HG03439 (cell line): Measurements from ENCODE around the gene ZNF423.

Experiments
- ATAC-seq: cut with Tn5 transposase; IDR thresholded peaks from one replicate; pipeline ENCODE4 v1.9.1; 2021; ENCODE audit warnings: mild to moderate bottlenecking, moderate library complexity; ENCODE audit not compliant: unreplicated experiment

Gene ZNF423

DNA sequence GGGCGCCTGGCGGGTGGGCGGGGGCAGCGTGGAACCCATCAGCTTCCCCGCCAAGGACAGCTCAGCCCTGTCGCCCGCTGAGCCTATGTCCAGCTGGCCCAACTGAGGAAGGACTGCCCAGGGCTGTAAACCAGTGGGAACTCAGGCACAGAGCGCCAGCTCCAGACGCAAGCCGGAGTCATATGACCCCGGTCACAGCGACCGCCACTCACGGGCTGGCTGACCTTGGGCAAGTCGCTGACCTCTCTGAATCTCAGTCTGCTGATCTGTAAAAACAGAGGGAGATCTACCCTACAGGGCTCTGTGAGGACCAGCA, 312.3 kb downstream of the ZNF423 start:
- no peak for ATAC-seq

DNA sequence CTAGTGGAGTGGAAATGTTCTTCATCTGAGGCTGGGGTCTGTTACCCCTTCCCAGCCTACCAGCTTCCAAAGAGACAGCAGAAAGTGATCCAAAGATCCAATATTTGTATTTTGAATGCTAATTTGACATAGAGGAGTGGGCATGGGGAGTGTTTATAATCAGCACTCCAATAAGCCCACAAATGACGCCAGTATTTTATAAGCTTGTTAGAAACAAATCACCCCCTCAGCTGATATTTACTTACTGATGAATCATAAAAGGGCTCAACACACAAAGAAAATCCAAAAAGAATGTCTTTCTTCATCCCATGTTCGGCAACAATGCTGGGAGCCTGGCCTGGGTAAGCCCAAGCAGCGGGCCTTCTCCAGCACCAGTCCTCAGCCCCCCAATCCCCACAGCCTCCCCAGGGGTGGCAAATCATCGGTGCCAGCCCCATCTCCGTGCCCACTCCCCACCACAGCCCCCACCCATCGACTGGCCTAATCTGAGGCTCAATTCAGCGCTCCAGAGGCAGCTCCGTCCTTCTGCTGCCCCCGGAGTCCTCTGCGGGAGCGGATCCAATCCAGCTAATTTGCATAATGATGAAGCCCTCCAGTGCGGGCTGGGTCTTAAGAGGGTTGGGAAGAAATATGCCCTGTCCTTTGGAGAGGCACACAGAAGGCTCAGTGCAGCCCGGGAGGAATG, 312.8 kb downstream of the ZNF423 start:
- no peak for ATAC-seq

DNA sequence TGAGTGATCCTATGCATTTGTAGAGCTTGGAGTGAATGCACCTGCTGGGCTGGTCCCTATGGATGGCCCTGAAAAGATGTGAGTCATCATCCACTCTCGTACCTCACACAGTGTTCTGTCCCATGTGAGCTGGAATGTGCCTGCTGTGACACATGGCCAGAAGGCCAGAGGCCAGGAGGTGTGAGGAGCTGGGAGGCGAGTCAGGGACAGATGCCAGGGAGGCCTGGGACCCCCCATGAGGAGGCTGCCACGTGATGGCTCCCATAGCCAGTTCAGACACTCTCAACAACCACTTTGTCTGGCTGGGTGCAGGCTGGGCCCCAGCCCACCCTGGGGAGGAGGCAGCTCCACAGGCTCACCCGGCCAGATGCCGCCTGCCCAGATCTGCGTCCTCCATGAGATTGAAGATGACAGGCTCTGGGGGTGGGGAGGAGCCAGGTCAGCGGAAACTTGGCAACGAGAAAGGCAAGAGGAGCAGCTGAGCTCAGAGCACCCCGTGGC, 313.5 kb downstream of the ZNF423 start:
- no peak for ATAC-seq

DNA sequence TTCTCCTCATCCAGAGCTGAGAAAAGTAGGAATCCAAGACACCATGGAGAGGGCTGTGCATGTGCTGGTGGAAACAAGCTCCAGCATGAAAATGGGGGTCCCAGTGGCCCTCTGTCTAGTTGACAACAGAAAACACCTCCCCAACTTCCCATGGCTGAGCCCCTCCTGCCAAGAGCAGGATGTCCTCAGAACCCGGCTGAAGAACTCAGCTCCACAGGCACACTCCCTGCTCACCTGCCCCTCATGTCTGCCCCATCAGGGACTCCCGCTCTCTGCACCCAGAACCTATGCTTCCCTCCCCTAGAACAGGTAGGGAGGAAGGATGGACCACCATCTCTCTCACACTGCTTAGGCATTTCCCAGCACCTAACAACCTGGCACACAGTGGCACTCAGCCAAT, 315.1 kb downstream of the ZNF423 start:
- no peak for ATAC-seq

DNA sequence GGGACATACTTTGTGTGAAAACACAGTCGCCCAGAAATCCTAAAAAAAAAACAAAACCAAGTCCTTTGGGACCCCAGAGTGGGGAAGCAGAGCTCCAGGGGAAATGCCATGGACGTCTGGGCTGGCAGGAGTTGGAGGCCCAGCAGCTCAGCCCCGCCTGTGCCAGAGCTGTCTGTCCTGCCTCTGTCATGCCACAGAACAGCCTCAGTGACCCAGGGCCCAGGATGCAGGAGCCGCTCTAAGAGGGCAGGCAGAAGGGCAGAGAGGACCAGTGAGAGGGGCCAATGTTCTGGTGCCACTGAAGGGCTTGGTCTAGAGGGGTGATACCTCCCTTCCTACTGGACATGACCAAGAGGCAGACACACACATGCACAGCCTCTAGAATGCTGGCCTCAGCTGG, 316.2 kb downstream of the ZNF423 start:
- no peak for ATAC-seq

DNA sequence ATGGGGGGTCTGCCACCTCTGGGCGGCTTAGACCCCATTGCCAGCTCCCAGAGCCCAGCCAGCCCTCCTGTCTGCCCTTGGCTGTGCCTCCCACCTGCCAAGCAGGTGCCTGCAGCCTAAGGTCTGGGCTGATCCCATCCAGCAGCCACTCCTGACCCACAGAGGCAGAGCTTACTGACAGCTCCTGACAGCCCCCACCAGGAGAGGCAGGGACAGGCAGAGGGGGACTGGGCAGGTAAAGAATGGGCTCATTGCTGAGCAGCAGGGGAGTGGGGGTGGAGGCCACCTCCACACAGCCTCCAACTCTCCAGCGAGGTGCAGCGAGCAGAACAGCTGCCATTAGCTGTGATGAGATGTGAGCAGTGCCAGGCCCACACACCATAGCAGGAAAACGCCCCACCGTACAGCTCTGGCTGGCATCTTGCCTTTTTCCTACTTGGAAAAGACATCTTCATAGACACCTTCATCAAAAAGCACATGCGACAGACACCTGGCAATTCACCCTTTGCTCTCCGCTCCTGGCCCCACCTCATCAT, 317.9 kb downstream of the ZNF423 start:
- ATAC-seq, result no peak

DNA sequence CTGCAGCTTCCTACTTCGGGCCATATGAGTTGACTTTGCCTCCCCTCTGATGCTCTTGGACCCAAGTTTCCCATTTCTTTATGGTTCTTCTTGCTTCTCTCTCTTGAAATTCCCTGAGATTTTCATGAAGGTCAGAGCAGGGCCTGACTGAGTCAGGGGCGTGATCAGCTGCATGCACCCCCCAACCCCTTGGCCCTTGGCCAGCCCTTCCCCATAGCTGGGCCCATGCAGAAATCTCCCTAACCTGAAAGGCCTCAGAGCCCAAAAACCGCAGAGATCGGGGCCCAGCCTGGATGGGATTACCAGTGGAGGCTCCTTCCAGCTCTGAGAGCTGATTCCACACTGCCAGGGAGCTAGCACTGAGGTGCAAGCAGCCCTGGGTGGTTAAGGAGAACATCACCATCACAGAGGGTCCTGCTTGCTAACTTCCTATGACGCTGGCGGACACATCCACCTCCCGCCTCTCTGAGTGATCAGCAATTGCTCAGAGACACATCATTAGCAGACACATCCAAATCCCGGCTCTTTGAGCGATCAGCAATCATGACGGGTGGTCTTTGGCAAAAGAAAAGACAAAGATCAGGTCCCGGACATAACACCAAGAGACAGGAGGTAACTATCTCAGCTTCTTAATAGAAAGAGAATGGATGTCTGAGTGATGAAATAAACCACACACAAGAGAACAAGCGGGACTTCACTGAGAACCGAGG, 320.9 kb downstream of the ZNF423 start:
- ATAC-seq, result no peak

DNA sequence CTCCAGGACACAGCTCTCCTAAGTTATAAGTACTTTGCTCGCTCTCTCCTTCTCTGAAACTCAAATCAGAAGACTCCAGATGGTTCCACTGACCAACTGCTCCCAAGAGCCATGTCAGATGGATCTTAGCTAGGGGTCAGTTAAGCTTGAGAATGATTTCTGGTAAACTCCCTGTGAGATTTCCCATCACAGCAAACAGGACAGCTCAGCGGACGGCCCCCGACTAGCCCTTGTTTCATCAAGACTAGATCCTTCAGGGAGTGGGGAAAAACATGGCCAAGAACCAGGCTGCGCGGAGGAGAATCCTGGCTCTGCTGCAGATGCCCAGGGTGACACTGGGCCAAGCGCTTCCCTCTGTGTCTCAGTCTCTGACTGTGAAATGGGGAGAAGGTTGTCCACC, 322.5 kb downstream of the ZNF423 start:
- no peak for ATAC-seq

DNA sequence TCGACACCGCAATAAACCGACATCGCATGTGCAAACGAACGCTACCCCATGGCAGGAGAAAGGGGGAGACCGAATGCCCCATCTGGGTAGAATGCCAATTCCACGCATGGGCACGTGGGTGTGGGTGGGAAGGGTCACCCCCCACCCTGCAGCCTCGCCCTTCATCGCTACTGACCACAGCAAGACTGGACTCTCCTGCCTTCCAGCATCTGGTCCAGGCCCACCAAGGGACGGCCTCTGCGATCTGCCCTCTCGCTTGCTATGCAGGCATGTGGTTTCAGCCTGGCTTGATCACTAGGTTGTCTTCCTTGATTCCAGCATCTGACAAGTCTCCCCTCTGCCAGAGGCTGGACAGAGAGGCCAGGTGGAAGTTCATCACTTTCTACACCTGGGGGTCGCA, 323.0 kb downstream of the ZNF423 start:
- ATAC-seq, result no peak

DNA sequence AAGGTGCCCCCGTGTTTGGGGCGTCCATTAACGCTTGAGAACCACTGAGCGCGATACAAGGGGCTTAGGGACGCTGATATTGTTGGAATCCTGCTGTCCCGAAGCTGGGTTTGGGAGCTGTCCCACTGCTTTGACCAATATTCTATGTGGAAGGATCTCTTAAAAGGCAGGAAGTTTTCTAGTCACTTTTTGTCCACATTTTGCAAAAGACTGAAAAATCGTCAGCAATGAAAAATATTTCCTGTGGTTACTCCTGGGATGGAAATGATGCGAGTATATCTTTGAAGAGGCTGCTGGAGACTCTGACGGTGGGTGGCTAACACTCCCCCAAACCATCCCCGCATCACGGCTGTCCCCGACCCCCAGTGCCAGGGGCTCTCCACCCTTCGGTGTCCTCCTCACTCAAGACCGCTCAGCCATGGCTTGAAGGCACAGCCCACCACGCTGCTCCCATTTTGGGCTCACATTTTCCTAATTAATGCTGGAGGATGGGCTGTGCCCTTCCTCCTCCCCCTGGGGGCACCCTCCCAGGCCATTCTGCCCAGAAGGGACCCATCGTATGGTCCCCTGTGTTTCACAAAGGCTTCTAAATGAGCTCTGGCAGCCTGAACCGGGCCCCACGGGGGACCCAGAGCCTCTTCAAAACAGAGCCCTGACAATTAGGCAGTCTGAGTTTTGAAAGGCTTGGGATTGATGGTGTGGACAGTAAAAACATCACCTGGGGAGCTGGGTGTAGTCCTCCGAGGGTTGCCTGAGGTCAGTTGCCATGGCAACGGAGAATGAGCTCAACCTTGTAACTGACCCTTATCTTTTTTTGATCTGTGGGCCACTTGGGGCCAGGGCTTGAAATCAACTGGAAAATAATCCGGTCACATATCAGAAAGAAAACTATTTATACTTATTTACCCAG, 323.7 kb downstream of the ZNF423 start:
- no peak for ATAC-seq

DNA sequence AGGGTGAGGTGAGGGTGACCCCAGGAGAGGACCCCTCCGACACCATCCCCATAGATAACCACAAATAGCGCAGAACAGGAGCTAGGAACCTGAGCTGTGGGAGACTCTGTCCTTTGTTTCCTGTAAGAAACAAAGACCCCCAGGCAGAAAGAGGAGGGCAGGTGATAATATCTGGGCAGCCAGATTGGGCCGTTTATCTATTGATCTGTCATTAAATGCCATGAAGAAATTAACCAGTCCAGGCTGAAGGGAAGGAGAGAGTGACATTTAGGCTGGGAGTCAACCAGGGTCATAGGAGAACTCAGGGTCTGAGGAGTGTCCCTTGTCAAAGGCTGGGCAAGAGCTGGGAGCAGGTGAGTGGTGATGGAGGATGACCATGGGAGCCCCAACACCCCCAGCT, 324.5 kb downstream of the ZNF423 start:
- ATAC-seq, result no peak

DNA sequence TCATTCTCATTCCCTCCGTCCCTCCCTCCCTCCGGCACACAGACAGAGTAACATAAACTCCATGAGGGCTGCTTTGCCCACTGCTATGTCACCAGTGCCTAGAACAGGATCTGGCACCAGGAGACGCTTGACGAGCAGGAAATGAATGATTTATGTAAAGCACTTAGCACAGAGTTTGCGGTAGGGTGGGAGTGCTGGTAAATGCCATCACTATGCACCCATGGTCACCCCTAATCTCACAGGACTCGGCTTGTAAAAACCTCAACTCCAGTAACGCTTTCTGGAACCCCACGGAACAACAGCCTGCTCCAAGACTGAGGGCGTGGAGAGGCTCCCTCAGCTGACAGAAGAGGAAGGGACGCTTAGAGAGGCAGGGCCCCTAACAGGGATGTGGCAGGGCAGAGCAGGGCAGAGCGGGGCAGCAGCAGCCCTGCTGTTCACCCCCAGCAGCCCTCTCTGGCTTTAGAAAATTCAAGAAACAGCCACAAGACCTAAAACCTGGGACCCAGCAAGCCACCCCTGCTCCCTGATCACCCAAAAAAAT, 325.4 kb downstream of the ZNF423 start:
- no peak for ATAC-seq

DNA sequence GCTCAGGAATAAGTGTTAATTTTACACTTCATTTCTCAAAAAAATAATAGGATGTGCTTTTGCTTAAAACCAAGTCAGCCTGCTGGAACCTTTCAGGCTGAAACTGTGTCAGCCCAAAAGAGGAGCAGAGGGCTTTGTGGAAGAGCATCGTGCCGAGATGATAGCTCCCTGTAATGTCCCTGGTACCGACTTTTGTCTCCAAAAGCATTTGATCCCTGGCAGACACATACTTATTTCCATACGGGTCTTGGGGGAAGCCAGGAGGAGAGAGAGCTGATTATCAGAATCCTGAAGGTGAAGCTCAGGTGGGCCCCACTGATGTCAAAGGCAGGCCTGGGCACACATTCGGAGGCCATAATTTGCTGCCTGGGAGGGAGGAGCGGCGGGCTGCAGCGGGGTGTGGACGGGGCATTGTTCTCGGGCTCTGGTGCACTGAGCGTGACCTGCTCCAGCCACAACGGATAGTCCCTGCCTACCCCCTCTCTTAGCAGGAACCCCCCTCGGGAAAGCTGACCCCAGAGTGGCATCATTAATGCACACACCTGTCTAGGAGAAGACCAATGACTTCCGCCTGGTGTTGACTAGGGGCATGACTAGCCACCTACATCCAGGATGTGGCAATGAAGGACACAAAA, 326.4 kb downstream of the ZNF423 start:
- ATAC-seq, result no peak

DNA sequence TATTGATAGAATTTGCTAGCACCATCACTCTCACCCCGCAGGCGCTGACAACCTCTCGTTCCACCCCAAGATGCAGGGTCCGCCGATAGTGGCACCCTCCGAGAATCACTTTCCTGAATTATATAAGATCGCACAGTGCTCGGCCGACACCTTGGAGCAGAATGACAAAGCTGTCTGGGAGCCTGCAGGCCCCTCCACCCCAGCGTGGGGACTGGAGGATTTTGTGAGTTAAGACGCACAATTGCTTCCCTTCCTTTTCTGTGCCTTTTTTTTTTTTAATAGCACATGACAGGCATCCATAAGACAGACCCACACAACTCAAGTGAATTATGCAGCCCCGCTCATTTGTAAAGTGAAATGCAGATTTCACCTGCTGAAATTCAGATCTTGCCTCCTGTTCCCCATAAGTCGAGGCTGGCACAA, 327.0 kb downstream of the ZNF423 start:
- no peak for ATAC-seq

DNA sequence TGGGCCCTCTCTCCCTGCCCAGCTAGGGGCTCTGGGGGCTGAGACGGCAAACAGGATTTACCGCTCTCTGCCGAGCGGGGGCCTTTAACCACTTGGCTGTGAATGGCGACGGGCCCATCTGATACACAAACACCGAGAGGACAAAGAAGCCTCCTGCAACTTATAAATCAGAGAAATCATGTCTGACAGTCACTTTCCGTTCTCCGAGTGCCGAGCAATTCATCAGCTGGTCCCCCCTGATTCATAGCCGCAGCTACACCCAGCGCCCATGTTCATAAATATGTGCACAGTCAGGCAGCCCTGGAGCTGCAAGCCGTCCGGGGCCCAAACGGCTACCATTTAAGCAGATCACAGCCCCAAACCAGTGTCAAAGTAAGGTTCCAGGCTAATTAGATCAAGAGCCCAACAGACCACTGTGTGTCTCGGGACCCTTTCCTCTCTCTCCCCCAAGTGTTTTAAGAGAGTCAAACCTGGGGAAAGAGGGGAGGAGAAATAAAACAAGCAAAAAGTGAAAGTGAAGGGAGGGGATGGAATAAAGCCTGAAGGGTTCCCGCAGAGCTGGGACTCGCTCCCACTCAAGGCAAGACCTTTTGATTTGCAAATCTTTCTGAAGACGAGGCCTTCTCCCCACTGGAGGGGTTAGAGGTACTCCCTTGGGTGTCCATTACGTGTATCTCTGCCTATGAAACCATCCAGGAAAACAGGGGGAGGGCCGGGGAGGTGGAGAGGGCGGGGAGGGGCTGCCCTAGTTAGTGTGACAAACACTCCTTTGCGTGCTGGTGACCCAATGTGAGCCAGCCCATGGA, 327.6 kb downstream of the ZNF423 start:
- no peak for ATAC-seq

DNA sequence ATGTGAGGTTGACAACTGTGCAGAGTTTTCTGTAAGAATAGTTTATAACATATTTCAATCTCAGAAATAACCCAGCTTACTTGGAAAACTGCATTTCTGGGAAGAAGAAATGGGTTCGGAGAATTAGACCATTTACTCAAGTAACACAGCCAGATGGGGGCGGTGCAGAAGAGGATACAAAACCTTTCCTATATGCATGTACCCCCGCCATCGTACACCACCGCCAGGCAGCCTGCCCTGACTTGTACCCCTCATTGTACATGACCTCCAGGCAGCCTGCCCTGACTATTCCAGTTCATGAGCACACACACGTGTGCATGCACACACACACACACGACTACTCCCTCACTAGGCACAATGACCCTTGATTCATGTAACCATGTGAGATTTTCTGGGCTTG, 328.3 kb downstream of the ZNF423 start:
- ATAC-seq, result no peak

DNA sequence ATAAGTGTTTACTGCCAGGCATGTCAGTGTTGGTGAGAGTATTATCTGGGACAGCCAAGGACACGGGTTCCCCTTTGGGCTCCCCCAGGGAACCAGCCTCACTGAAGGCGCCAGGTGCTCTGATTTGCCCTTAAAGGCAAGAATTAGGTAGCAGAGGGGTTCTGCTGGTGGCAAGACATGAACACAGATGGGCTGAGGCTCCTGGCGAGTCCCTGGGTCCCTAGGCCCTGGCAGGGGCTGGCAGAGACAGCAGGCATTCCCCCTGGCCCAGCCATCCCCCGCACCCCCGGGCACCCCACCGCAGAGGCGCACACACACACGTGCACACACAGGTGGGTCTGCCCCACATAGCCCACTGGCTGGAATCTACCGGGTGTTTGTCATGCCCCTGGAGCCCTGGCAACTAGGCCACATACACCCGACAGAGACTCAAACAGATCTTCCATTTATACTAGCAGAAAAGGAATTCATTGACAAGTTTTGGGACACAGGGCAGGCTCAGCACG, 329.0 kb downstream of the ZNF423 start:
- ATAC-seq, result no peak

DNA sequence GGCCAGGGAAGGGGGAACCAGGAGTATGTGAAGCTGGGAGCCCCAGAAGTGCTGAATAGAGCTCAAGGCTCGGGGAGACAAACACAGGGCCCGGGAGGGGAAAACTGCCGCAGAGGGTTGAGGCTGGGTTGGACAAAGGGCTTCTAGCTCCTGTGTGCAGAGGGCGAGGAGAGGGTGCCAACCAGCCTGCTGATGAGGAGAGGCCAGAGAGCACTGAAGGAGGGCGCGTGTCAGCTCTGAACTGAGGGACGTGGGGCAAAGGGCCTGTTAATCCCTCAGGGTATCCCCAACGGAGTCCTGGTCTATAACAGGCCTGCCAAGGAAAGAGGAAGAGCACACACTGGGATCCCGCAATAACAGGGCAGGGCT, 331.0 kb downstream of the ZNF423 start:
- no peak for ATAC-seq

DNA sequence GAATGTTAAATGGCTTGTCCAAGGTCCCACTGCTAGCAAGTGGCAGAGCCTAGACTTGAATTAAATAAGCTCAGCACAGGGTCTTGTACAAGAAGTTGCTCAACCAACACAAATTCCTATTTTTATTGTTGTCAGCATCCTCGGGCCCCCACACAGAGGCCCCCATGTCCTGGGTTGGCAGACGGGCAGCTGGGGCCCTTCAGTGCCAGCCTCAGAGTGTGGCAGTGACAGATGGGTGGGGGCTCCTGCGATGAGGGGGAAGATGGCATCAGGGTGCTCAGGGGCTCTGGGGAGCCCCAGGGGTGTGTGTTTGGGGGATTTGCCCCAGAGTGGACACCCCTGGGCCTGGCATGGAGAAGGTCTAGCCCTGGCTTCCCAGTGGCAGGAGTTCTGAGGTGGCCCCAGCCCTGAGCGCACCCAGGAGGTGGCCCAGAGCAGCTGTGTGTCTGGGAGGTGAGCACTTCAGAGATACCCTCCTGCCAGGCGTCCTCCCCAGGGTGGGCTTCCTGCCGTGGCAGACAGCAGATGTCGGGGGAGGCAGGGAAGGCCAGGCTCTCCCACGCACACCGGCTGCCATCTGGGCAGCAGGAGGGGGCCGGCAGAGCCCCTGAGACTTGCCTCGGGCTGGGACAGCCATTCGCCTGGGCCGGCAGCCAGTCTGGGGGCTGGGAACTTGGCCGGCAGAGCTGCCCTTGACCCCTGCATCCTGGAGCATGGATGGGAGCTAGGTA, 331.5 kb downstream of the ZNF423 start:
- ATAC-seq, result no peak
